CD4-positive, alpha-beta T cell treated with Interferon alpha-2 for 1 hour (primary cell): Measurements from ENCODE around the gene ALPI.
"Not testable (repeated sequence)": the region's sequence is repeated elsewhere in the genome, so short reads cannot be mapped to it uniquely, and the experiment has no call there.

Experiments
- DNase-seq, 2 donors: peaks; one replicate each; pipeline ENCODE4 v3.0.0-alpha.2; 2020 to 2022

The ALPI gene

GRCh38 chr2:232421189-232421785 lies 34.7 kb upstream of the ALPI start:
- no peak for DNase-seq

- no peak for DNase-seq
These were observed 33.9 kb upstream of the ALPI start for GRCh38 chr2:232422051-232422450.

- not testable (repeated sequence) for DNase-seq
These were observed 33.0 kb upstream of the ALPI start for GRCh38 chr2:232422996-232423395.

- not testable (repeated sequence) for DNase-seq
These were observed 32.5 kb upstream of the ALPI start for GRCh38 chr2:232423407-232423806.

- no peak for DNase-seq
These were observed 24.0 kb upstream of the ALPI start for GRCh38 chr2:232431705-232432590.

- no peak for DNase-seq
These were observed 23.3 kb upstream of the ALPI start for GRCh38 chr2:232432598-232433184.

- not testable (repeated sequence) for DNase-seq
These were observed 22.3 kb upstream of the ALPI start for GRCh38 chr2:232433622-232434021.

GRCh38 chr2:232434091-232434490 lies 21.9 kb upstream of the ALPI start:
- no peak for DNase-seq

- no peak for DNase-seq
These were observed 21.2 kb upstream of the ALPI start for GRCh38 chr2:232434563-232435374.

GRCh38 chr2:232435375-232435648 lies 20.6 kb upstream of the ALPI start:
- no peak for DNase-seq

- DNase-seq = no peak
These were observed 20.1 kb upstream of the ALPI start for GRCh38 chr2:232435805-232436204.

- no peak for DNase-seq
These were observed 19.4 kb upstream of the ALPI start for GRCh38 chr2:232436381-232437194.

GRCh38 chr2:232437195-232437571 lies 18.8 kb upstream of the ALPI start:
- no peak for DNase-seq

- DNase-seq = no peak
These were observed 17.9 kb upstream of the ALPI start for GRCh38 chr2:232438091-232438490.

- peak in 1 of 2 donors; percentile 47 for DNase-seq
These were observed 16.8 kb upstream of the ALPI start for GRCh38 chr2:232438951-232439757.

GRCh38 chr2:232439758-232440135 lies 16.2 kb upstream of the ALPI start:
- DNase-seq = no peak

- peak; percentile 79 to 85 for DNase-seq
These were observed 15.5 kb upstream of the ALPI start for GRCh38 chr2:232440220-232441018.

GRCh38 chr2:232441147-232441651 lies 14.8 kb upstream of the ALPI start:
- no peak for DNase-seq

GRCh38 chr2:232441922-232442321 lies 14.0 kb upstream of the ALPI start:
- not testable (repeated sequence) for DNase-seq

GRCh38 chr2:232442431-232442830 lies 13.5 kb upstream of the ALPI start:
- DNase-seq = not testable (repeated sequence)
